K562 (cell line): Measurements from ENCODE around the gene LAP3.

Source experiments
- EP300 ChIP-seq: IDR thresholded peaks from 2 replicates; pipeline ENCODE4 v1.6.1; 2012; ENCODE audit warnings: low read length, improper control_type of control experiment
- STAG1 ChIP-seq: sonication (generic); formaldehyde crosslinking; IDR thresholded peaks from 2 replicates; pipeline ENCODE4 v1.5.0; 2020; ENCODE audit warnings: missing genetic modification reagents, borderline replicate concordance

- TF ChIP-seq STAG1 (no peak), EP300 (no peak)
These were observed 41.1 kb upstream of the LAP3 start for GRCh38 chr4:17535906-17536305.
